ENCODE data around the gene ATG2A. TPM values are rescaled to one million over a fixed set of nuclear protein-coding genes. Genes with fewer than 3 reads are reported as not detected.

ATG2A gene
- total RNA-seq, 1 experiment from 2014 or later, result 24.7 TPM

DNA sequence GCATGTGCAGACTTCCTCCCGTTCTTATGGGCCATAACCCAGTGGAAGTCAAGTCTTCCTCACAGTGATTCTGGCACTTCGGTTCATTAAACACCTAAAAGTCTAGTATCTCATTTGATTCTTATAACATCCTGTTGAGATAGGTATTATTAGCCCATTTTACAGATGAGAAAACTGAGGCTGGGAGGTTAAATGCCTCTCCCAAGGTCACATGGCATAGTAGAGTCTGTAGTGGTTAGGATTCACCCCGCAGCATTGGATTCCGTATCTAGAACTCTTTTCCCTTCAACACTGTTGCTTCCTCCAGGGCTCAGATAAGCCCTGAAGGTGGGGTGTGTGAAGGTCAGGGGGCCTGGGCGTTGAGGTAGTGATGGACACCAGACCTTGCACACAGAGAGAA, 15.3 kb upstream of the ATG2A start:
- ChIA-PET POLR2A (no interaction called here), CTCF (no interaction called here), RAD21 (ENCODE audit: low non-redundant PET in 1 of 2, low total read pairs in 2 of 2, uncharacterized antibody in 2 of 2, unreplicated experiment in 2 of 2) (no interaction called here)
- Histone ChIP-seq H4K20me1 (ENCODE audit: insufficient read depth) (no peaks in the 10 kb centered on the region), H2AFZ (ENCODE audit: low read depth, low read length, poor library complexity, severe bottlenecking) (no peak overlapping the region), H3K79me2 (ENCODE audit: insufficient read depth, low read length) (no peaks in the 10 kb centered on the region), H3K27me3 (ENCODE audit: insufficient read depth, low read length) (no peaks in the 10 kb centered on the region), H3K27ac (ENCODE audit: low read depth, low read length) (no peak overlapping the region), H3K4me3 (replicated peaks in 1 of 2; ENCODE audit: low read depth in 1 of 2, low read length in 2 of 2) (no peak overlapping the region), H3K4me1 (ENCODE audit: control insufficient read depth in 1 of 2, insufficient read depth in 2 of 2, low read length in 2 of 2) (peaks cover 8 to 15% of the 10 kb centered on the region in 2 experiments; a peak in 3 of 4 replicates), H3K9ac (ENCODE audit: low read length) (no peak overlapping the region), H3K9me2 (ENCODE audit: insufficient read depth) (no peaks in the 10 kb centered on the region), H3K4me2 (ENCODE audit: low read length) (no peak overlapping the region), H3K36me3 (ENCODE audit: control insufficient read depth in 1 of 2, insufficient read depth in 2 of 2, low read length in 2 of 2) (peaks cover 0 to 3% of the 10 kb centered on the region in 2 experiments; a peak in 1 of 4 replicates), H3K9me3 (ENCODE audit: control insufficient read depth in 1 of 2, insufficient read depth in 1 of 2, low read depth in 1 of 2, low read length in 2 of 2) (no peaks in the 10 kb centered on the region)
- intact Hi-C loops (cut with micrococcal nuclease), result no loop called here
- BruUV-seq (replicated peaks), result no TSS peak
- TF ChIP-seq EZH2 (IDR thresholded peaks at IDR 0.05) (no peak), ZNF274 (IDR thresholded peaks at IDR 0.05; ENCODE audit: low read depth, low read length) (no peak), ELF1 (IDR thresholded peaks at IDR 0.05; ENCODE audit: borderline replicate concordance, low read depth) (no peak), REST (IDR thresholded peaks at IDR 0.05; ENCODE audit: low read depth) (no peak)
- TF ChIP-seq, protein P1, sequence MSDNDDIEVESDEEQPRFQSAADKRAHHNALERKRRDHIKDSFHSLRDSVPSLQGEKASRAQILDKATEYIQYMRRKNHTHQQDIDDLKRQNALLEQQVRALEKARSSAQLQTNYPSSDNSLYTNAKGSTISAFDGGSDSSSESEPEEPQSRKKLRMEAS (IDR thresholded peaks at IDR 0.05), result no peak
- no peak for DNase-seq (ENCODE audit: low read depth, low spot score)
- no peak for ATAC-seq

GRCh38 chr11:64931290-64931689, 14.3 kb upstream of the ATG2A start:
- no peaks in the 10 kb centered on the region for H3K27me3 ChIP-seq (ENCODE audit: insufficient read depth, low read length)
- no peaks in the 10 kb centered on the region for H3K79me2 ChIP-seq (ENCODE audit: insufficient read depth, low read length)
- POLR2A ChIA-PET, result no interaction called here
- no peak overlapping the region for H3K4me3 ChIP-seq (replicated peaks in 1 of 2; ENCODE audit: low read depth in 1 of 2, low read length in 2 of 2)
- no peaks in the 10 kb centered on the region for H3K9me2 ChIP-seq (ENCODE audit: insufficient read depth)
- H3K4me2 ChIP-seq (ENCODE audit: low read length), result no peak overlapping the region
- ATAC-seq (no peak), DNase-seq (ENCODE audit: low read depth, low spot score) (no peak)
- no peak overlapping the region for H3K27ac ChIP-seq (ENCODE audit: low read depth, low read length)
- RAD21 ChIA-PET (ENCODE audit: low non-redundant PET in 1 of 2, low total read pairs in 2 of 2, uncharacterized antibody in 2 of 2, unreplicated experiment in 2 of 2), result no interaction called here
- CTCF ChIA-PET, result no interaction called here
- peaks cover 8 to 15% of the 10 kb centered on the region in 2 experiments; a peak in 3 of 4 replicates for H3K4me1 ChIP-seq (ENCODE audit: control insufficient read depth in 1 of 2, insufficient read depth in 2 of 2, low read length in 2 of 2)
- intact Hi-C loops (cut with micrococcal nuclease), result no loop called here
- H3K9me3 ChIP-seq (ENCODE audit: control insufficient read depth in 1 of 2, insufficient read depth in 1 of 2, low read depth in 1 of 2, low read length in 2 of 2), result no peaks in the 10 kb centered on the region
- no peaks in the 10 kb centered on the region for H4K20me1 ChIP-seq (ENCODE audit: insufficient read depth)
- H2AFZ ChIP-seq (ENCODE audit: low read depth, low read length, poor library complexity, severe bottlenecking), result no peak overlapping the region
- no peak overlapping the region for H3K9ac ChIP-seq (ENCODE audit: low read length)
- peaks cover 0 to 3% of the 10 kb centered on the region in 2 experiments; a peak in 1 of 4 replicates for H3K36me3 ChIP-seq (ENCODE audit: control insufficient read depth in 1 of 2, insufficient read depth in 2 of 2, low read length in 2 of 2)
- no TSS peak for BruUV-seq (replicated peaks)
- TF ChIP-seq REST (IDR thresholded peaks at IDR 0.05; ENCODE audit: low read depth) (no peak), POLR2AphosphoS5 (IDR thresholded peaks at IDR 0.05; ENCODE audit: low read depth, low read length) (no peak), SIN3A (IDR thresholded peaks at IDR 0.05; ENCODE audit: low read depth) (no peak), JUND (IDR thresholded peaks at IDR 0.05) (no peak), POLR2A (IDR thresholded peaks at IDR 0.05; ENCODE audit: borderline replicate concordance, extremely low read depth, insufficient read depth, insufficient read length) (no peak), SP1 (IDR thresholded peaks at IDR 0.05; ENCODE audit: low read depth) (no peak), YY1 (IDR thresholded peaks at IDR 0.05; ENCODE audit: extremely low read depth, insufficient replicate concordance, low read depth, low read length) (no peak), ELF1 (IDR thresholded peaks at IDR 0.05; ENCODE audit: borderline replicate concordance, low read depth) (no peak), TCF7L2 (IDR thresholded peaks at IDR 0.05; ENCODE audit: borderline replicate concordance, extremely low read depth, insufficient read depth, insufficient read length) (no peak), CEBPB (IDR thresholded peaks at IDR 0.05; ENCODE audit: low read depth) (no peak), EZH2 (IDR thresholded peaks at IDR 0.05) (no peak), ATF3 (IDR thresholded peaks at IDR 0.05) (no peak)

Measured in HCT116 (cell line).